B cell (primary cell): ENCODE results near the gene MARK4.

Experiments
- EZH2 ChIP-seq: IDR thresholded peaks from 2 replicates; pipeline ENCODE4 v1.6.1; 2012; ENCODE audit warnings: borderline replicate concordance, low read depth, mild to moderate bottlenecking, moderate library complexity, low read length; ENCODE audit not compliant: insufficient read depth, poor library complexity, severe bottlenecking
- TF ChIP-seq, protein P1 (sequence below): fragments of 200-600 bp; IDR thresholded peaks from one replicate; pipeline ENCODE4 v1.8.0; 2022; ENCODE audit warnings: antibody characterized with exemption, mild to moderate bottlenecking

DNA sequence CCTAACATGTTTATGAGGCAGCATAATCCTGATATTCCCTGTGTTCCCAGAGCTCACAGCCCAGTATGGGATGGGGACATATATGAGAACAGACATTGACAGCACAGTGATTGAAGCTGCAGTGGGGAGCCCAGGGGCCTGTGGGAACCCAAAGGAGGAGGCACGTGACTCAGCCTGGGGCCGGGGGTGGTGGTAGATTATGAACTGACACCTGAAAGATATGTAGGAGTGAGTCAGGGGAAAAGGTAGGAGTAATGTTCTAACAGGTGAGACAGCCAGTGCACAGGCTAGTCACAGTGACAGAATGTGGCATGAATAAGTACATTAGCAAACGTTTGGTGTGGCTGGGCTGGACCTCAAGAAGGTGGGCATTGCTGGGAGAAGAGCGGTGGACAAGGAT, 42.6 kb downstream of the MARK4 start:
- TF ChIP-seq, protein P1, sequence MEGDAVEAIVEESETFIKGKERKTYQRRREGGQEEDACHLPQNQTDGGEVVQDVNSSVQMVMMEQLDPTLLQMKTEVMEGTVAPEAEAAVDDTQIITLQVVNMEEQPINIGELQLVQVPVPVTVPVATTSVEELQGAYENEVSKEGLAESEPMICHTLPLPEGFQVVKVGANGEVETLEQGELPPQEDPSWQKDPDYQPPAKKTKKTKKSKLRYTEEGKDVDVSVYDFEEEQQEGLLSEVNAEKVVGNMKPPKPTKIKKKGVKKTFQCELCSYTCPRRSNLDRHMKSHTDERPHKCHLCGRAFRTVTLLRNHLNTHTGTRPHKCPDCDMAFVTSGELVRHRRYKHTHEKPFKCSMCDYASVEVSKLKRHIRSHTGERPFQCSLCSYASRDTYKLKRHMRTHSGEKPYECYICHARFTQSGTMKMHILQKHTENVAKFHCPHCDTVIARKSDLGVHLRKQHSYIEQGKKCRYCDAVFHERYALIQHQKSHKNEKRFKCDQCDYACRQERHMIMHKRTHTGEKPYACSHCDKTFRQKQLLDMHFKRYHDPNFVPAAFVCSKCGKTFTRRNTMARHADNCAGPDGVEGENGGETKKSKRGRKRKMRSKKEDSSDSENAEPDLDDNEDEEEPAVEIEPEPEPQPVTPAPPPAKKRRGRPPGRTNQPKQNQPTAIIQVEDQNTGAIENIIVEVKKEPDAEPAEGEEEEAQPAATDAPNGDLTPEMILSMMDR = no peak
- no peak for TF ChIP-seq EZH2
